Activated naive CD4-positive, alpha-beta T cell treated with anti-CD3 and anti-CD28 coated beads, Interleukin-2, amount 50 U/mL, for 24 hours (primary cell): ENCODE measurements around the gene KRTAP10-5.
"Not testable (repeated sequence)": the region's sequence is repeated elsewhere in the genome, so short reads cannot be mapped to it uniquely, and the experiment has no call there.

ENCODE experiments used
- H3K27ac Mint-ChIP-seq: one replicate; pipeline ENCODE4 v1.8.0; 2021; ENCODE audit warnings: mild to moderate bottlenecking, mixed read lengths
- H3K27me3 Mint-ChIP-seq: one replicate; pipeline ENCODE4 v1.8.0; 2021; ENCODE audit warnings: mixed read lengths
- H3K36me3 Mint-ChIP-seq: one replicate; pipeline ENCODE4 v1.8.0; 2021; ENCODE audit warnings: mixed read lengths
- H3K4me1 Mint-ChIP-seq: one replicate; pipeline ENCODE4 v1.8.0; 2021; ENCODE audit warnings: mixed read lengths
- H3K4me3 Mint-ChIP-seq: one replicate; pipeline ENCODE4 v1.8.0; 2021; ENCODE audit warnings: mild to moderate bottlenecking, mixed read lengths
- H3K9me3 Mint-ChIP-seq: one replicate; pipeline ENCODE4 v1.8.0; 2021; ENCODE audit warnings: mixed read lengths

The KRTAP10-5 gene

DNA sequence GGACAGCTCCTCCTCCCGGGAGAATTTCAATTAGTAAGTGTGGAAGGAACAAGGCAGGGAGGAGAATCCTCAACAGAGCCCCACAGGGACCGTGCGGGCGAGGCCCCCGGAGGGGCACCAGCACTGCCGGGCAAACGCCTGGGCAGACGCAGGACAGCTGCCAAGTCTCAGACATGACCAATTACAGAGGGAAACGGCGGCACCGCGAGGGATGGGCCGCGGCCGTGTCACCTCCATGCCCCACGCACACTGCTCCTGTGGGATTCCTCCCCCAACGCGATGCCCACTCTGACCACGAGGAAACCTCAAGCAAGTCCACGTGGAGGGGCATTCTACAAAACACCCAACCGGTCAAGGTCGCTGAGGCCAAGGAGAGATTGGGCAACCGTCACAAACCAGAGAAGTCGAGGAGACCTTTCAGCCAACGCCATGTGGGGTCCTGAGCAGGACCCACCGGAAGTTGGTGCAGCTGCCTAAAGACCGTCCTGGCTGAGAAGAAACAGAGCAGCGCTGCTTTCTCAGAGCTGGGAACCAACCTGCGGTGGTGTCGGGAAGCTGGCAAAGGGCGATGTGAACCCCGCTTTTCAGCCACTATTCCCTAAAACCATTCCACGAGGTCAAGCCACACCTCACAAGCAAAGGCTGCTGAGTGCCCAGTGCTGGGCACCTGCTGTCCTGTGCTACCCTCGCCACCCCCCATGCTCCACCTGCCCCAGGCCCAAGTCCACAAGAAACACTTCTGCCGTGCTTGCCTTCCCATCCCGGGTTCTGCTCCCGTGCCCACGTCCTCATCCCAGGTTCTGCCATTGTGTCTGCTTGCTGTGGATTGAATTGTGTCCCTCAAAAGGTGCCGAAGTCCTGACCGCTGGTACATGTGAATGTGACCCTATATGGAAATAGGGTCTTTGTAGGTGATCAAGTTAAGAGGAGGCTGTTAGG, 8.3 kb downstream of the KRTAP10-5 start:
- Mint-ChIP-seq H3K4me3 (no peak overlapping the region), H3K36me3 (no peaks in the 10 kb centered on the region), H3K9me3 (no peaks in the 10 kb centered on the region), H3K27me3 (no peaks in the 10 kb centered on the region), H3K27ac (no peak overlapping the region), H3K4me1 (no peaks in the 10 kb centered on the region)

DNA sequence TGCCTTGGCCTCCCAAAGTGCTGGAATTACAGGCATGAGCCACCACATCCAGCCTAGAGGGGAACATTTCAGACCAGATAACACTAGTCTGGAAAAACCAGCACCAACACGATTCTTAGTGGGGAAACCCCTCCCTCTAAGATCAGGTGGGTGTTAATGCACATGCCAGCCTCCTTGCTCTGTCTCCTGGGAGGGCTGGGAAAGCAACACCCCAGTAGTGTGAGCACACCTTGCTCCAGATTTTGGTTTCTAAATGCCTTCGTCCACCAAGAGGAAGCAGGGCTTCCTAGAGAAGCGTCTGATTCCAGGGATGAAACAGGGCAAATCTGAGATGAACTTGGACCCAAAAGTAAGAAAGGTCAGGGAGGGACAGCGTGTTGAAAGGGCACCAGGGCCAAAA, 9.1 kb downstream of the KRTAP10-5 start:
- no peak overlapping the region for H3K4me3 Mint-ChIP-seq
- no peaks in the 10 kb centered on the region for H3K27me3 Mint-ChIP-seq
- H3K9me3 Mint-ChIP-seq, result no peaks in the 10 kb centered on the region
- H3K27ac Mint-ChIP-seq, result peak overlapping the region; percentile 26
- H3K36me3 Mint-ChIP-seq, result no peaks in the 10 kb centered on the region
- no peaks in the 10 kb centered on the region for H3K4me1 Mint-ChIP-seq

DNA sequence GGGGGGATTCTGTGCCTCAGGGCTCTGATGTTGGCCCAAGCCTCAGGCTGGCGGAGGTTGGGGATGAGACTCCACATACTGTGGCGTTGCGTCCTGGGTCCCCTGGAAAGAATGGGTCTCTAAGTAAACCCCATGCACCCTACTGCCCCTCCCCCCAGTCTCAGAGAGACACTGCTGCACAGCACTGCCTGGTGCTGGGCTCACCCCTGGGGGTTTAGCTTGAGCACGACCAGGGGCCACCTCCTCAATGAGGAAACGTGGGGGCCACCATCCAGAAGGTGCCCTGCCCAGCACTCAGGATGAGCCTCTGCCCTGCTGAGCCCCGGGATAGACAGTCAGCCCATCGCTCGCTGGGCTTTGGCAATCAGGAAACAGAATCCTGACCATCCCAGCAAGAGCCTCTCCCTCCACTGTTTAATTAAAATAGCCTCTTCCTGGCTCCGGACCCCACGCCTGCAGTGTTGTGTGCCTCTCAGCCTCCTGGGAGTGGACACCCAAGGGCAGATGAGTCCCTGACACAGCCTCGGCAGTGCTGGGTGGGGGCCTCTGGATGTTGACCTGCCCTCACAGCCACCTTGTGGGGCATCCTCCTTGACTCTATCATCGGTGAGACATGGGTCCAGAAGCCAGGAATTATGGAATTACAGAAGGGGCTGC, 10.4 kb downstream of the KRTAP10-5 start:
- Mint-ChIP-seq H3K9me3 (no peaks in the 10 kb centered on the region), H3K27me3 (no peaks in the 10 kb centered on the region), H3K4me3 (no peak overlapping the region), H3K4me1 (peaks cover 6% of the 10 kb centered on the region), H3K27ac (no peak overlapping the region), H3K36me3 (no peaks in the 10 kb centered on the region)

DNA sequence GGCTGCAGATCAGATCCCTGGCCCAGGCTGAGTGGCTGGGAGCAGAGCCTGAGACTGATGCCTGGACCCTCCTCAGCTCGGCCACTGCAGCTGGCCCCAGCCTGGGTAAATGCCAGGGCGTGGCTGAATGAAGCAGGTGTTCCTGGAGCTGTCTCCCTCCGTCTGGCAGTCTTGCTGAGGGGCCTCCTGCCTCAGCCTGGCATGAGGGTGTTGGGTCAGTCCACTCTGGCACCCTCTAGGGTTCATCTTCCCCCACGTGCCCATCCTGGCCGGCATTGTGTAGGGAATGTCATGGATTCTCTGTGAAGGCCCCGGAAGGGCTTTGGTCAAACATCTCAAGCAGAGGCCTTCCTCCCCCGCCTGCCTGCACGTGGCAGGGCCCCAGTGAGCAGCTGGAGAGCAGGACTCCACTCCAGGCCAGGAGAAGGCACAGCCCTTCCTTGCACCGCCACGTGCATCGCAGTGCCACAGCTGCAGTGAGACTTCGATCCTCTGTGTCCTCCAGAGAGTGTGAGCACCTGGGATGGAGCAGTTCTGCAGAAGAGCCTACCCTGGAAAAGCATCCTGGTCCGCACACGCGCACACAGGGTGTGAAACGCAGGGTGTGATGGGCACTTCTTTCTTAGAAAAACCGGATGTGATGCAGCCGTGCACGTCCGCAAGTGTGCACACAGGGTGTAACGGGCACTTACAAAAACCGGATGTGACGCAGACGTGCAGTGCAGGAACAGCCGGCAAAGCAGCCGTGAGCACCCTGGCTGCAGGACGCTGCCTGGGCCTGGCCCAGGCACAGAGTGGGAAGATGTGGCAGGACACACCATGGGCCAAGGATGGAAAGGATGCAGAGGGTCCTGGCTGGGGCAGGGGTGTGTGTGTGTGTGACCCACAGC, 11.5 kb downstream of the KRTAP10-5 start:
- Mint-ChIP-seq H3K27ac (no peak overlapping the region), H3K27me3 (no peaks in the 10 kb centered on the region), H3K36me3 (no peaks in the 10 kb centered on the region), H3K4me3 (no peak overlapping the region), H3K9me3 (no peaks in the 10 kb centered on the region), H3K4me1 (peaks cover 16% of the 10 kb centered on the region)

DNA sequence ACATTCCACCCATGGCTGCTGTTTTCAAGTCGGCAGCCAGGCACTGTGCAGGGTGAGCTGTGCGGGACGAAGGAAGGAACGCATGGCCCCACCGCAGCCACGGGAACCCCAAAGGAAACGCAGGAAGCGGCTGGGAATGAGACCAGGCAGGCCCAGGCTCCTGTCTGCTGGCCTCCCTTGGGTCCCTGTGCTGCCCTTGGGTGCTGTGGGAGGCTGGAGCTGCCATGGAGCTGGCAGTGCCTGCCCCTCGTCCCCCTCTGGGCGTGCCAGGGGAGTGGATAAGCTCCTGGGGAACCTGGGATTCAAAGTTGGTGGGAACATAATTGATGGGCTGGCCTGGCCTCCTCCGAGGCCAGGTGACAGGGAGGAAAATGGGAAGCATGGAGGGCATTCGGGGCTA, 12.1 kb downstream of the KRTAP10-5 start:
- Mint-ChIP-seq H3K4me3 (no peak overlapping the region), H3K9me3 (peaks cover 3% of the 10 kb centered on the region), H3K4me1 (peaks cover 16% of the 10 kb centered on the region), H3K27me3 (no peaks in the 10 kb centered on the region), H3K27ac (no peak overlapping the region), H3K36me3 (peaks cover 1% of the 10 kb centered on the region)

DNA sequence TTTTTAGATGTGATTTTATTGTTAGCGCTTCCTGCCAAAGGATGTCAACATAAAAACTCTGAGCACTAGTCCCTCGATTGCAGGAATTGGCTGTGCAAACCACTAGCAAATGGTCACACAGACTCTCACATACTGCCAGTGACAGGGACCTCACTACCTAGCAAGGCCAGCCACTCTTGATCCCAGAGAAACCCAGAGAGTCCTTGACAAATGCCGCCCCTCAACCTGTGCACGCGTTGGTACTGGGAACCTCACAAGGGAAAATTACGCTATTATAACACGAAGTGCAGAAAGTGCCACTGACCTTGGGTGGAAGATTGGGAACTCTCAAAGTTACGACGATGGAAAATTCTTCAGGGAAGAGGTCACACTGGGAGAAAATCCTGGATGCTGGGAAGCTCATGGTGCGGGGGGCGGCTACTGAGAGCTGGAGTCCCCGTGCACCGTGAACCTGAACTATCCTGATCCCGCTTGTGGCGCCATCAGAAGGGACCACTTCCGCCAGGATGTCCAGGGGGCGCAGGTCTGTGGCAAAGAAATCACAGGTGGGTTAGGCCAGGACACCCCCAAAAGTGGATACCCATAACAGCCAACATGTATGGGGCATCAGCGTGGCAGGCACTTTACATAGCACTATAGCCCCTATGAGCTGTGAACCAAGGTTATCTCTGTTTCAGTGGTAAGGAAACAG, 12.8 kb downstream of the KRTAP10-5 start:
- no peaks in the 10 kb centered on the region for H3K27me3 Mint-ChIP-seq
- peaks cover 16% of the 10 kb centered on the region for H3K4me1 Mint-ChIP-seq
- no peak overlapping the region for H3K4me3 Mint-ChIP-seq
- H3K27ac Mint-ChIP-seq, result no peak overlapping the region
- peaks cover 9% of the 10 kb centered on the region for H3K9me3 Mint-ChIP-seq
- H3K36me3 Mint-ChIP-seq, result peaks cover 2% of the 10 kb centered on the region

DNA sequence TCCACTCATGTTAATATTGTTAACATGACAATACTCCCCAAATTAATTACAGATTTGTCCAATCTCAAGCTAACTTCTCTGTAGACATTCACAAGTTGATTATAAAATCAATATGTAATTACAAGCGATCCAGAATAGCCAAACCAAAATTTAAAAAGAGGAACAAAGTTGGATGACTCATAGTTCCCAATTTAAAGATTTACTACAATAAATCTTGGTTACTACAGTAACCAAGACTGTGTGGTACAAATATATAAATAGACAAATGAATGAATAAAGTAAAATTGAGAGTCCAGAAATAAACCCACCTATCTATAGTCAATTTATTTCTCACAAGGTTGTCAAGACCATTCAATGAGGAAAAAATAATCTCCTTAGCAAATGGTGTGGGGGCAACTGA, 14.0 kb downstream of the KRTAP10-5 start:
- peaks cover 8% of the 10 kb centered on the region for H3K36me3 Mint-ChIP-seq
- peaks cover 16% of the 10 kb centered on the region for H3K4me1 Mint-ChIP-seq
- peaks cover 18% of the 10 kb centered on the region for H3K9me3 Mint-ChIP-seq
- no peak overlapping the region for H3K27ac Mint-ChIP-seq
- no peaks in the 10 kb centered on the region for H3K27me3 Mint-ChIP-seq
- H3K4me3 Mint-ChIP-seq, result no peak overlapping the region

DNA sequence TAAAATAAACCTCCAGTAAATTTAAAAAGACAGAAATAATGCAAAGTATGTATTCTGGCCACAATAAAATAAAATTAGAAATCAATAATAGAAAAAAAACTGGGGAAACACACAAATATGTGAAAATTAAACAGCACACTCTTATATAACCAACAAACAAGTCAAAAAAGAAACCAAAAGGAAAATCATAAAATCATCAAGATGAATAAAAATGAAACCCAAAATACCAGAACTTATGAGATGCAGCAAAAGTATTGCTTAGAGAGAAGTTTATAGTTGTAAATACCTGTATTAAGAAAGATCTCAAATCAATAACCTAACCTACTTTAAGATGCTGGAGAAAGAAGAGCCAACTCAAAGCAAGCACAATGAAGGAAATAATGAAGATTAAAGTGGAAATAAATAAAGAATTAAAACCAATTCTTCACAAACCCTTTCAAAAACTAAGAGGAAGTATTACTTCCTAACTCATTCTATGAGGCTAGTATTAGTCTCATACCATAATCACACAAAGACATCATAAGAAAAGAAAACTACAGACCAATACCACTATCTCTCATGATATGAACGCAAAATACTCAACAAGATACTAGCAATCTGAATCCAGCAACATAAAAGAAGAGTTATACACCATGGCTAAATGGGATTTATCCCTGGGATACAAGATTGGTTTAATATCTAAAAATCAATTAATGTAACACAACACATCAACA, 15.4 kb downstream of the KRTAP10-5 start:
- Mint-ChIP-seq H3K36me3 (peaks cover 11% of the 10 kb centered on the region), H3K27ac (peak overlapping the region; percentile 84), H3K27me3 (no peaks in the 10 kb centered on the region), H3K4me3 (peak overlapping the region; percentile 6), H3K9me3 (peaks cover 25% of the 10 kb centered on the region), H3K4me1 (peaks cover 16% of the 10 kb centered on the region)

DNA sequence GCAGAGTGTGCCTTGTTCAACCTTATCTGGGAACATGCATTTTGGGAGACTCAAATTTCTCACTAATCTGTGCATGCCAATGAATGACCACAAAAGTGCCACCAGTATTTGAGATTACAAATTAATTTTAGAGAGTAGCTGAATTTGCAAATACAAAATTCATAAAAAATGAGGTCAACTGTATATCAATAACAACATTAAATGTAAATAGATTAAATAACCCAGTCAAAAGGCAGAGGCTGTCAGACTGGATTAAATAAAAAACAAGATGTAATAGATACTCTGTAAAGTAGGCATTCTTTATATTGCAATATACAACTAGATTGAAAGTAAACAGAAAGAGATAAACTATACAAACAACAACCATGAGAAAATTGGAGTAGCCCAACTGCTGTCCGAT, 16.3 kb downstream of the KRTAP10-5 start:
- Mint-ChIP-seq H3K9me3 (peaks cover 29% of the 10 kb centered on the region), H3K27me3 (no peaks in the 10 kb centered on the region), H3K4me1 (peaks cover 16% of the 10 kb centered on the region), H3K27ac (no peak overlapping the region), H3K36me3 (peaks cover 13% of the 10 kb centered on the region), H3K4me3 (no peak overlapping the region)

DNA sequence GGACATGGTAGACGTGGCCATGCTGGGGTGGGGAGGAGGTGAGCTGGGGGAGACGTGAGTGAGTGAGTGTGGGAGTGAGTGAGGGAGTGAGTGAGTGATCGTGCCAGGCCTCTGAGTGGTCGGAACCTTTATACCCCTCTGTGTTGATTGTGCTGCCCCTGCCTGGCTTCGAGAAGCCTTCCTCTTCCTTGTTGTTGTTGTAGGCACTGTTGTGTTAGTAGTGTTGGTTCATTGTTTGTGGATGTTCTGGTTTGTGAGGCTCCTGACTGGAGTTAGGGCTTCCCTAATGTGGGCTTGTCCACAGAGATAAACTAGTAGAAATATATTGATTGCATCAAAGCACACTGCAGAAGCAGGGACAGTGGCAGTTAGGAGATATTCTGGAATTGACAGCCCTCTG, 21.7 kb downstream of the KRTAP10-5 start, which contains the start of gene KRTAP10-3:
KRTAP10-3 (minus strand) TSS at position 101 of the 400 bp plus-strand sequence; CDS start at position 21, 80 bp downstream.
- no peaks in the 10 kb centered on the region for H3K4me1 Mint-ChIP-seq
- no peak within 1 kb of the TSS for H3K27ac Mint-ChIP-seq
- H3K27me3 Mint-ChIP-seq, result no peaks in the 10 kb centered on the region
- peaks cover 29% of the 10 kb centered on the region for H3K9me3 Mint-ChIP-seq
- H3K36me3 Mint-ChIP-seq, result peaks cover 13% of the 10 kb centered on the region
- H3K4me3 Mint-ChIP-seq, result no peak within 1 kb of the TSS

DNA sequence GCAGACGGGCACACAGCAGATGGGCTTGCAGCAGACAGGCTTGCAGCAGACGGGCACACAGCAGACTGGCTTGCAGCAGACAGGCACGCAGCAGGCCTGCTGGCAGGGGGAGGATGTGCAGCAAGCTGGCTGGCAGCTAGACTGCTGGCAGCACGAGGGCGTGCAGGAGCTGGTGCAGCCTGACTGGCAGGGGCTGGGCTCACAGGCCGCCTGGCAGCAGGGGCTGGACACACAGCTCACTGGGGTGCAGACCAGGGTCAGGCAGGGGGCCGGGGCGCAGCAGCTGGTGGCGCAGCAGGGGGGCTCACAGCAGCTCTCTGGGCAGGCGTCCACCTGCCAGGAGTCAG, 22.1 kb downstream of the KRTAP10-5 start:
- not testable (repeated sequence) for H3K4me3 Mint-ChIP-seq, H3K27ac Mint-ChIP-seq, H3K4me1 Mint-ChIP-seq, H3K27me3 Mint-ChIP-seq
- peaks cover 15% of the 10 kb centered on the region for H3K36me3 Mint-ChIP-seq
- peaks cover 30% of the 10 kb centered on the region for H3K9me3 Mint-ChIP-seq

DNA sequence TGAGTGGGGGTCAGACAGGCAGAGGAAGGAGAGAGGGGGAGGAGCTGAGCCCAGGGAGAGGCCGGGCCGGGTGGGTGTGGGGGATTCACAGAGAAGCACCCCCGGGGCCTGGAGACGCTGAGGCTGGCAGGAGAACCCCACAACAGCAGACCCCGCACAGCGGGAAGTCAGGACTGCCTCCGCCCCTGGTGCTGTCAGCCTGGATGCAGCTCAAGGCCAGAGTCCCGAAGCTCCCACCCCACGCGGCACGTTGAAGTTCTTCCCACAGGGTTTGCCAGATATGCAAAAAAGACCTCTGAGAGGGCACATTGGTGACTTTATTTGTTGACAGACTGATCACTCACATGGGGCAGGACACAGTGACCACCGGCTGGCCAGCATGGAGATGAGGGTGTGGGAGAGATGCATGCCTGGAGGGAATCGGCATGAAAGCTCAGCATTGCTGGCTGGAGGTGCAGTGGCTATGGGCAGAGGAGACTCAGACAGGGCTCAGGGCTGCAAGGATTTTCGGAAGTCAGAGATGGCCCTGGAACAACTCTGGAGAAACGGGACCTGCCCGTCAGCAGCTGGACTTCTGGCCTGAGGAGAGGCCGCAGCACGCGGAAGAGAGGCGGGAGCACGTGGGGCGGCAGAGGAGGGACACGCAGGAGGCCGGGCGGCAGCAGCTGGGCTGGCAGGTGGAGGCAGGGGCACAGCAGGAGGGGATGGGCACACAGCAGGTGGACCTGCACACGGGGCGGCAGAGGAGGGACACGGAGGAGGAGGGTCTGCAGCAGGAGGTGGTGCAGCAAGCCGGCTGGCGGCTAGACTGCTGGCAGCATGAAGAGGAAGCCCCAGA, 22.7 kb downstream of the KRTAP10-5 start:
- H3K9me3 Mint-ChIP-seq, result peaks cover 29% of the 10 kb centered on the region
- no peaks in the 10 kb centered on the region for H3K4me1 Mint-ChIP-seq

DNA sequence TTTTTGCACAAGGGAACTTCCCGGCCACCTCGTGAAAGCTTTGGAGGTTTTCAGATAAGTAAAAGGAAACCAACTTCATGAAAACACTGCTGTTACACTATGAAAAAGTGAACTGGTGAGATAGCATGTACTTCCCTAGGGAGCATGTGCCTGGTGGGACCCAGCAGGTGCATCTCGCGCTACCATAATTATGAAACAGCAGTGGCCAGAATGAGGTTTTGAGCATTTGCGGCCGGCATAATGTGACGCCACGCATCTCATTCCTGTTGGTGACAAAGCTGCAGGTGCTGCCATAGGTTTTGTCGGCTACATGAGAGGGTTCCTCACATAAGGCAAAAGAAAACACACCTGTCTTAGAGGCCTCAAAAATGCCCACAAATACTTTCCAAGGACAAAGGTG, 23.5 kb downstream of the KRTAP10-5 start:
- Mint-ChIP-seq H3K27ac (no peak overlapping the region), H3K4me1 (no peaks in the 10 kb centered on the region), H3K4me3 (no peak overlapping the region), H3K27me3 (no peaks in the 10 kb centered on the region), H3K9me3 (peaks cover 21% of the 10 kb centered on the region), H3K36me3 (peaks cover 11% of the 10 kb centered on the region)

More for the DNA sequence above, 22.7 kb downstream of the KRTAP10-5 start:
- no peak overlapping the region for H3K4me3 Mint-ChIP-seq
- H3K36me3 Mint-ChIP-seq, result peaks cover 16% of the 10 kb centered on the region
- H3K27ac Mint-ChIP-seq, result no peak overlapping the region
- H3K27me3 Mint-ChIP-seq, result no peaks in the 10 kb centered on the region
